GM19035 (cell line): ENCODE data around the gene CHM.

Experiments used
- ATAC-seq: cut with Tn5 transposase; IDR thresholded peaks from one replicate; pipeline ENCODE4 v1.9.1; 2021; ENCODE audit not compliant: unreplicated experiment

The CHM gene

GRCh38 chrX:85914431-85914830 is 132.9 kb downstream of the CHM start:
- ATAC-seq = no peak

- ATAC-seq = no peak
Measured at GRCh38 chrX:85907316-85907715, 140.0 kb downstream of the CHM start.

GRCh38 chrX:85906399-85906798 is 141.0 kb downstream of the CHM start:
- no peak for ATAC-seq

- ATAC-seq = no peak
Measured at GRCh38 chrX:85905851-85906250, 141.5 kb downstream of the CHM start.

GRCh38 chrX:85903692-85904471 is 143.5 kb downstream of the CHM start:
- ATAC-seq = no peak

- no peak for ATAC-seq
Measured at GRCh38 chrX:85897362-85898126, 149.8 kb downstream of the CHM start.

- ATAC-seq = no peak
Measured at GRCh38 chrX:85882601-85883000, 164.8 kb downstream of the CHM start.

GRCh38 chrX:85870585-85870984 is 176.8 kb downstream of the CHM start:
- ATAC-seq = no peak

GRCh38 chrX:85865324-85865723 is 182.0 kb downstream of the CHM start:
- ATAC-seq = no peak

- ATAC-seq = no peak
Measured at GRCh38 chrX:85859426-85859825, 187.9 kb downstream of the CHM start.

- ATAC-seq = no peak
Measured at GRCh38 chrX:85851418-85851817, 195.9 kb downstream of the CHM start.

GRCh38 chrX:85836868-85837267 is 210.5 kb downstream of the CHM start:
- ATAC-seq = no peak

- ATAC-seq = no peak
Measured at GRCh38 chrX:85828771-85829170, 218.6 kb downstream of the CHM start.

GRCh38 chrX:85815203-85815751 is 232.1 kb downstream of the CHM start:
- ATAC-seq = no peak
